ENCODE data around the gene PITPNC1. TPM values are rescaled to one million over a fixed set of nuclear protein-coding genes. Genes with fewer than 3 reads are reported as not detected.

The PITPNC1 gene
- polyA plus RNA-seq, 1 of the 3 experiments (the other 2 are of a cell fraction) = 18.4 TPM

- Histone ChIP-seq H3K27ac (ENCODE audit: low read depth in 2 of 2, low read length in 1 of 2) (peak overlapping the region in 1 of 2 experiments; percentile 13; a peak in 1 of 4 replicates), H3K9ac (no peak overlapping the region), H3K36me3 (replicated peaks in 1 of 2; ENCODE audit: control insufficient read depth in 1 of 2, insufficient read depth in 2 of 2, low read length in 1 of 2) (peaks cover 3 to 7% of the 10 kb centered on the region in 2 experiments), H3K4me3 (ENCODE audit: low read depth in 2 of 2, low read length in 1 of 2) (no peak overlapping the region), H3K9me2 (no peaks in the 10 kb centered on the region), H3F3A (replicated peaks; ENCODE audit: insufficient read depth) (no peaks in the 10 kb centered on the region), H2AFZ (ENCODE audit: low read depth) (no peak overlapping the region), H3K79me2 (ENCODE audit: insufficient read depth) (no peaks in the 10 kb centered on the region), H4K20me1 (ENCODE audit: insufficient read depth) (no peaks in the 10 kb centered on the region), H3K4me2 (no peak overlapping the region), H3K9me3 (no peaks in the 10 kb centered on the region), H3K4me1 (ENCODE audit: control insufficient read depth in 1 of 2, insufficient read depth in 2 of 2, low read depth in 1 of 2, low read length in 1 of 2) (peaks cover 8 to 9% of the 10 kb centered on the region in 2 experiments; a peak in 2 of 4 replicates), H3K27me3 (ENCODE audit: insufficient read depth) (no peaks in the 10 kb centered on the region)
- 27% methylated on average over 3 of the region's 3 CpGs for WGBS (ENCODE audit: low lambda C conversion rate)
- peak; percentile 59 for DNase-seq
- POLR2A ChIA-PET = no interaction called here
- TF ChIP-seq TCF12 (IDR thresholded peaks at IDR 0.05) = peak; percentile 11; the same call in 1 of the 2 replicates
- TF ChIP-seq GATA2 (CRISPR knock-in tag; IDR thresholded peaks at IDR 0.05) = peak; percentile 42; the same call in 1 of the 2 replicates
- no peak for TF ChIP-seq TEAD4 (IDR thresholded peaks at IDR 0.05; ENCODE audit: borderline replicate concordance, insufficient read depth)
- TF ChIP-seq USF1 (IDR thresholded peaks at IDR 0.05; ENCODE audit: borderline replicate concordance, low read depth) = no peak
- TF ChIP-seq MEF2A (IDR thresholded peaks at IDR 0.05; ENCODE audit: borderline replicate concordance, low read depth) = no peak
- TF ChIP-seq NFIC (IDR thresholded peaks at IDR 0.05; ENCODE audit: borderline replicate concordance) = peak; percentile 19; the same call in 1 of the 2 replicates
- CTCF ChIA-PET = interaction anchor here (0.6 to 2.1 kb wide), 9 partner anchors 18 to 297 kb away, joined by 3 to 12 read pairs (median 3); no protein-coding TSS in a partner anchor
Observed at GRCh38 chr17:67671493-67671892, 294.4 kb downstream of the PITPNC1 start.

GRCh38 chr17:67672592-67673335, 295.7 kb downstream of the PITPNC1 start:
- H3K4me2 ChIP-seq = no peak overlapping the region
- peaks cover 3 to 8% of the 10 kb centered on the region in 2 experiments; a peak in 2 of 4 replicates for H3K4me1 ChIP-seq (ENCODE audit: control insufficient read depth in 1 of 2, insufficient read depth in 2 of 2, low read depth in 1 of 2, low read length in 1 of 2)
- no peak for DNase-seq
- H2AFZ ChIP-seq (ENCODE audit: low read depth) = no peak overlapping the region
- no peaks in the 10 kb centered on the region for H3K9me2 ChIP-seq
- H4K20me1 ChIP-seq (ENCODE audit: insufficient read depth) = no peaks in the 10 kb centered on the region
- CTCF ChIA-PET = interaction anchor here (1.4 kb wide), 1 partner anchor 17 kb away, joined by 4 read pairs; no protein-coding TSS in a partner anchor
- no peaks in the 10 kb centered on the region for H3F3A ChIP-seq (replicated peaks; ENCODE audit: insufficient read depth)
- no peak overlapping the region for H3K9ac ChIP-seq
- no peak overlapping the region for H3K27ac ChIP-seq (ENCODE audit: low read depth in 2 of 2, low read length in 1 of 2)
- H3K27me3 ChIP-seq (ENCODE audit: insufficient read depth) = no peaks in the 10 kb centered on the region
- 92% methylated on average over 10 of the region's 10 CpGs for WGBS (ENCODE audit: low lambda C conversion rate)
- H3K36me3 ChIP-seq (replicated peaks in 1 of 2; ENCODE audit: control insufficient read depth in 1 of 2, insufficient read depth in 2 of 2, low read length in 1 of 2) = peaks cover 7% of the 10 kb centered on the region in 2 experiments
- H3K9me3 ChIP-seq = no peaks in the 10 kb centered on the region
- POLR2A ChIA-PET = no interaction called here
- H3K79me2 ChIP-seq (ENCODE audit: insufficient read depth) = no peaks in the 10 kb centered on the region
- no peak for TF ChIP-seq FOXJ3 (CRISPR knock-in tag; IDR thresholded peaks at IDR 0.05)
- TF ChIP-seq CTCF (IDR thresholded peaks at IDR 0.05) = no peak
- TF ChIP-seq REST (IDR thresholded peaks at IDR 0.05; ENCODE audit: low read depth, low read length) = no peak
- H3K4me3 ChIP-seq (ENCODE audit: low read depth in 2 of 2, low read length in 1 of 2) = no peak overlapping the region
